ENCODE measurements around the gene LIPT2. TPM values are rescaled to one million over a fixed set of nuclear protein-coding genes. Genes with fewer than 3 reads are reported as not detected.
A peak's percentile ranks its signal among the peaks of the same experiment; 100 is the strongest.

LIPT2 gene
- total and polyA plus RNA-seq, 9 donors: 1.3 to 3.2 (median 2.3) TPM

GRCh38 chr11:74506823-74507222, 13.3 kb upstream of the LIPT2 start:
- DNase-seq: no peak
- Histone ChIP-seq H3K27me3 (ENCODE audit: control insufficient read depth, insufficient read depth, low read length) (no peaks in the 10 kb centered on the region), H3K4me1 (ENCODE audit: control insufficient read depth, insufficient read depth, low read length) (no peaks in the 10 kb centered on the region), H3K27ac (ENCODE audit: low read length) (no peak overlapping the region), H3K9me3 (replicated peaks; ENCODE audit: control insufficient read depth, low read depth, low read length) (peaks cover 7% of the 10 kb centered on the region), H3K4me3 (ENCODE audit: low read length) (no peak overlapping the region), H3K36me3 (ENCODE audit: control insufficient read depth, insufficient read depth, low read length) (no peaks in the 10 kb centered on the region)
- 73% methylated on average over 1 of the region's 1 CpG for WGBS (ENCODE audit: insufficient coverage)

- H3K4me1 ChIP-seq (ENCODE audit: control insufficient read depth, insufficient read depth, low read length): no peaks in the 10 kb centered on the region
- no peak for DNase-seq
- H3K9me3 ChIP-seq (replicated peaks; ENCODE audit: control insufficient read depth, low read depth, low read length): peaks cover 7% of the 10 kb centered on the region
- WGBS (ENCODE audit: insufficient coverage): 77% methylated on average over 1 of the region's 4 CpGs
- H3K4me3 ChIP-seq (ENCODE audit: low read length): no peak overlapping the region
- H3K36me3 ChIP-seq (ENCODE audit: control insufficient read depth, insufficient read depth, low read length): no peaks in the 10 kb centered on the region
- H3K27me3 ChIP-seq (ENCODE audit: control insufficient read depth, insufficient read depth, low read length): no peaks in the 10 kb centered on the region
- H3K27ac ChIP-seq (ENCODE audit: low read length): no peak overlapping the region
Measured at GRCh38 chr11:74505911-74506310, 12.4 kb upstream of the LIPT2 start.

- no peaks in the 10 kb centered on the region for H3K27me3 ChIP-seq (ENCODE audit: control insufficient read depth, insufficient read depth, low read length)
- no peaks in the 10 kb centered on the region for H3K36me3 ChIP-seq (ENCODE audit: control insufficient read depth, insufficient read depth, low read length)
- H3K4me3 ChIP-seq (ENCODE audit: low read length): no peak overlapping the region
- DNase-seq: no peak
- peaks cover 7% of the 10 kb centered on the region for H3K9me3 ChIP-seq (replicated peaks; ENCODE audit: control insufficient read depth, low read depth, low read length)
- H3K27ac ChIP-seq (ENCODE audit: low read length): no peak overlapping the region
- WGBS (ENCODE audit: insufficient coverage): no CpG with 5 or more reads among the region's 1 CpG
- no peaks in the 10 kb centered on the region for H3K4me1 ChIP-seq (ENCODE audit: control insufficient read depth, insufficient read depth, low read length)
Measured at GRCh38 chr11:74504100-74504691, 10.7 kb upstream of the LIPT2 start.

GRCh38 chr11:74494916-74495315, 1.4 kb upstream of the LIPT2 start:
- Histone ChIP-seq H3K4me1 (ENCODE audit: control insufficient read depth, insufficient read depth, low read length) (peaks cover 11% of the 10 kb centered on the region), H3K4me3 (ENCODE audit: low read length) (no peak overlapping the region), H3K9me3 (replicated peaks; ENCODE audit: control insufficient read depth, low read depth, low read length) (peaks cover 2% of the 10 kb centered on the region), H3K36me3 (ENCODE audit: control insufficient read depth, insufficient read depth, low read length) (no peaks in the 10 kb centered on the region), H3K27ac (ENCODE audit: low read length) (no peak overlapping the region), H3K27me3 (ENCODE audit: control insufficient read depth, insufficient read depth, low read length) (no peaks in the 10 kb centered on the region)
- no CpG with 5 or more reads among the region's 1 CpG for WGBS (ENCODE audit: insufficient coverage)
- DNase-seq: no peak

- Histone ChIP-seq H3K27me3 (ENCODE audit: control insufficient read depth, insufficient read depth, low read length) (no peaks in the 10 kb centered on the region), H3K4me1 (ENCODE audit: control insufficient read depth, insufficient read depth, low read length) (peaks cover 11% of the 10 kb centered on the region), H3K27ac (ENCODE audit: low read length) (peak overlapping the region; percentile 78), H3K36me3 (ENCODE audit: control insufficient read depth, insufficient read depth, low read length) (no peaks in the 10 kb centered on the region), H3K4me3 (ENCODE audit: low read length) (peak overlapping the region; percentile 57), H3K9me3 (replicated peaks; ENCODE audit: control insufficient read depth, low read depth, low read length) (peaks cover 2% of the 10 kb centered on the region)
- no peak for DNase-seq
- WGBS (ENCODE audit: insufficient coverage): 8% methylated on average over 7 of the region's 14 CpGs
Measured at GRCh38 chr11:74493791-74494630, 487 bp upstream of the LIPT2 start.

- 75% methylated on average over 8 of the region's 11 CpGs for WGBS (ENCODE audit: insufficient coverage)
Measured at GRCh38 chr11:74492084-74492483, 1.4 kb downstream of the LIPT2 start.

GRCh38 chr11:74490941-74491340, 2.6 kb downstream of the LIPT2 start:
- no peaks in the 10 kb centered on the region for H3K27me3 ChIP-seq (ENCODE audit: control insufficient read depth, insufficient read depth, low read length)
- peaks cover 11% of the 10 kb centered on the region for H3K4me1 ChIP-seq (ENCODE audit: control insufficient read depth, insufficient read depth, low read length)
- H3K27ac ChIP-seq (ENCODE audit: low read length): no peak overlapping the region
- DNase-seq: no peak
- H3K36me3 ChIP-seq (ENCODE audit: control insufficient read depth, insufficient read depth, low read length): no peaks in the 10 kb centered on the region
- H3K9me3 ChIP-seq (replicated peaks; ENCODE audit: control insufficient read depth, low read depth, low read length): no peaks in the 10 kb centered on the region
- H3K4me3 ChIP-seq (ENCODE audit: low read length): no peak overlapping the region
- 83% methylated on average over 3 of the region's 4 CpGs for WGBS (ENCODE audit: insufficient coverage)

More at GRCh38 chr11:74492084-74492483, 1.4 kb downstream of the LIPT2 start:
- Histone ChIP-seq H3K27me3 (ENCODE audit: control insufficient read depth, insufficient read depth, low read length) (no peaks in the 10 kb centered on the region), H3K9me3 (replicated peaks; ENCODE audit: control insufficient read depth, low read depth, low read length) (peaks cover 2% of the 10 kb centered on the region), H3K36me3 (ENCODE audit: control insufficient read depth, insufficient read depth, low read length) (no peaks in the 10 kb centered on the region), H3K27ac (ENCODE audit: low read length) (no peak overlapping the region), H3K4me3 (ENCODE audit: low read length) (no peak overlapping the region), H3K4me1 (ENCODE audit: control insufficient read depth, insufficient read depth, low read length) (peaks cover 11% of the 10 kb centered on the region)
- DNase-seq: no peak

GRCh38 chr11:74487875-74488274, 5.6 kb downstream of the LIPT2 start:
- no peaks in the 10 kb centered on the region for H3K9me3 ChIP-seq (replicated peaks; ENCODE audit: control insufficient read depth, low read depth, low read length)
- DNase-seq: no peak
- no peaks in the 10 kb centered on the region for H3K36me3 ChIP-seq (ENCODE audit: control insufficient read depth, insufficient read depth, low read length)
- no peak overlapping the region for H3K4me3 ChIP-seq (ENCODE audit: low read length)
- no peaks in the 10 kb centered on the region for H3K27me3 ChIP-seq (ENCODE audit: control insufficient read depth, insufficient read depth, low read length)
- 50% methylated on average over 1 of the region's 1 CpG for WGBS (ENCODE audit: insufficient coverage)
- H3K4me1 ChIP-seq (ENCODE audit: control insufficient read depth, insufficient read depth, low read length): peaks cover 6% of the 10 kb centered on the region
- H3K27ac ChIP-seq (ENCODE audit: low read length): no peak overlapping the region

- no peak overlapping the region for H3K27ac ChIP-seq (ENCODE audit: low read length)
- H3K36me3 ChIP-seq (ENCODE audit: control insufficient read depth, insufficient read depth, low read length): no peaks in the 10 kb centered on the region
- H3K27me3 ChIP-seq (ENCODE audit: control insufficient read depth, insufficient read depth, low read length): no peaks in the 10 kb centered on the region
- DNase-seq: no peak
- WGBS (ENCODE audit: insufficient coverage): no CpG with 5 or more reads among the region's 2 CpGs
- no peaks in the 10 kb centered on the region for H3K9me3 ChIP-seq (replicated peaks; ENCODE audit: control insufficient read depth, low read depth, low read length)
- no peaks in the 10 kb centered on the region for H3K4me1 ChIP-seq (ENCODE audit: control insufficient read depth, insufficient read depth, low read length)
- H3K4me3 ChIP-seq (ENCODE audit: low read length): no peak overlapping the region
Measured at GRCh38 chr11:74485868-74486267, 7.7 kb downstream of the LIPT2 start.

- DNase-seq: no peak
- WGBS (ENCODE audit: insufficient coverage): no CpG with 5 or more reads among the region's 3 CpGs
Measured at GRCh38 chr11:74480688-74481417, 12.7 kb downstream of the LIPT2 start.

More at GRCh38 chr11:74480688-74481417, 12.7 kb downstream of the LIPT2 start:
- Histone ChIP-seq H3K9me3 (replicated peaks; ENCODE audit: control insufficient read depth, low read depth, low read length) (no peaks in the 10 kb centered on the region), H3K27me3 (ENCODE audit: control insufficient read depth, insufficient read depth, low read length) (no peaks in the 10 kb centered on the region), H3K36me3 (ENCODE audit: control insufficient read depth, insufficient read depth, low read length) (no peaks in the 10 kb centered on the region), H3K4me1 (ENCODE audit: control insufficient read depth, insufficient read depth, low read length) (no peaks in the 10 kb centered on the region), H3K4me3 (ENCODE audit: low read length) (no peak overlapping the region), H3K27ac (ENCODE audit: low read length) (no peak overlapping the region)
